Measurements from ENCODE around the gene VAV3.

The VAV3 gene

DNA sequence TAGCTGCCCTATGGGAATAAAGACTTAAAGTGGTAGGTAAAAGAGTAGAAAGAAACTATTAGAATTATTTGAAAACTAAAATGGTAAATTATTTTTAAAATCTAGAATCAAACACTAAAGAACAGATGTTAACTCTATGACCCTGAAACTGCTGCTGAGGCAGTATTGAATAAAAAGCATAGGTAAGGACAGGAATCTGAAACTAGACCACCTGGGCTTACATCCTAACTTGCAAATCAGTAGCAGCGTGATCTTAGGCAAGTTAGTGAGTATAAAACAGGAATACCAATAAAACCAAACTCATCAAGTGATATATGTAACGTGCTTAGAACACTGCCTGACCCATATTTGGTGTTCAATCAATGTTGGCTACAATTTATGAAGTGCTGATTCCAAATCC lies 257.9 kb downstream of the VAV3 start:
- no peak for TF ChIP-seq EZH2phosphoT487 (IDR thresholded peaks at IDR 0.05; ENCODE audit: borderline replicate concordance, low read length)
- TF ChIP-seq, protein P1, sequence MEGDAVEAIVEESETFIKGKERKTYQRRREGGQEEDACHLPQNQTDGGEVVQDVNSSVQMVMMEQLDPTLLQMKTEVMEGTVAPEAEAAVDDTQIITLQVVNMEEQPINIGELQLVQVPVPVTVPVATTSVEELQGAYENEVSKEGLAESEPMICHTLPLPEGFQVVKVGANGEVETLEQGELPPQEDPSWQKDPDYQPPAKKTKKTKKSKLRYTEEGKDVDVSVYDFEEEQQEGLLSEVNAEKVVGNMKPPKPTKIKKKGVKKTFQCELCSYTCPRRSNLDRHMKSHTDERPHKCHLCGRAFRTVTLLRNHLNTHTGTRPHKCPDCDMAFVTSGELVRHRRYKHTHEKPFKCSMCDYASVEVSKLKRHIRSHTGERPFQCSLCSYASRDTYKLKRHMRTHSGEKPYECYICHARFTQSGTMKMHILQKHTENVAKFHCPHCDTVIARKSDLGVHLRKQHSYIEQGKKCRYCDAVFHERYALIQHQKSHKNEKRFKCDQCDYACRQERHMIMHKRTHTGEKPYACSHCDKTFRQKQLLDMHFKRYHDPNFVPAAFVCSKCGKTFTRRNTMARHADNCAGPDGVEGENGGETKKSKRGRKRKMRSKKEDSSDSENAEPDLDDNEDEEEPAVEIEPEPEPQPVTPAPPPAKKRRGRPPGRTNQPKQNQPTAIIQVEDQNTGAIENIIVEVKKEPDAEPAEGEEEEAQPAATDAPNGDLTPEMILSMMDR (IDR thresholded peaks at IDR 0.05; ENCODE audit: low read depth, low read length, poor library complexity, severe bottlenecking) = no peak
- H3K79me2 ChIP-seq (ENCODE audit: control insufficient read depth, low read length) = no peaks in the 10 kb centered on the region
- no peaks in the 10 kb centered on the region for H3K4me1 ChIP-seq (ENCODE audit: control insufficient read depth, low read length)
- no peak overlapping the region for H3K4me2 ChIP-seq (ENCODE audit: low read length)
- H3K27me3 ChIP-seq (ENCODE audit: control insufficient read depth, low read length) = no peaks in the 10 kb centered on the region
- H3K36me3 ChIP-seq (ENCODE audit: control insufficient read depth, low read length) = no peaks in the 10 kb centered on the region
- no peak overlapping the region for H3K4me3 ChIP-seq (ENCODE audit: low read length)
- 0 out of 2 replicates have a peak, but pooled peaks cover 3% of the 10 kb centered on the region for H3K9me3 ChIP-seq (ENCODE audit: control insufficient read depth, insufficient read depth, low read length)
- no peaks in the 10 kb centered on the region for H4K20me1 ChIP-seq (ENCODE audit: control insufficient read depth, insufficient read depth, low read depth, low read length)
- H3K9me2 ChIP-seq (replicated peaks; ENCODE audit: control insufficient read depth, low read length) = no peaks in the 10 kb centered on the region
- H3K27ac ChIP-seq (ENCODE audit: low read depth, low read length) = no peak overlapping the region
- no peaks in the 10 kb centered on the region for H3F3A ChIP-seq (ENCODE audit: control insufficient read depth, insufficient read depth)

DNA sequence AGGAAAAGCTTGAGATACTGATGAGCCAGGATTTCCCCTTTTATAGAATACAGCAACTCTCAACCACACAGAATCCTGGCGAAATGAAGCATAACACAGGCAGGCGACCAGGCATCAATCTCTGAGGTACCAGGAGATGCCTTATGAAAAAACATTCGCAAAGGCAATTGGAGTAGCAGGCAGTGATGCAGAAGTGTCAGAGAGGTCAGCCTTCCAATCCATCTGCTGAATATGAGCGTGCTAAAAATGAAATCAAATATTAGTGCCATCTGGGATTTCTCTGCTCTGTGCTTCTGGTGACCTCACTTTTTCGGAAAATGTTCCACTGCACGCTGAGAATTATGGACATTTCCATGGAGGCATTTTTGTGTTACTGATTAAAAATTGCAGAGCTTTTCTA lies 258.8 kb downstream of the VAV3 start:
- H3K27me3 ChIP-seq (ENCODE audit: control insufficient read depth, low read length) = no peaks in the 10 kb centered on the region
- H3K4me2 ChIP-seq (ENCODE audit: low read length) = no peak overlapping the region
- H3K36me3 ChIP-seq (ENCODE audit: control insufficient read depth, low read length) = no peaks in the 10 kb centered on the region
- no peak for TF ChIP-seq EZH2phosphoT487 (IDR thresholded peaks at IDR 0.05; ENCODE audit: borderline replicate concordance, low read length)
- TF ChIP-seq, protein P1 (IDR thresholded peaks at IDR 0.05; ENCODE audit: low read depth, low read length, poor library complexity, severe bottlenecking) = no peak
- H3K9me3 ChIP-seq (ENCODE audit: control insufficient read depth, insufficient read depth, low read length) = 0 out of 2 replicates have a peak, but pooled peaks cover 2% of the 10 kb centered on the region
- no peaks in the 10 kb centered on the region for H3K79me2 ChIP-seq (ENCODE audit: control insufficient read depth, low read length)
- H3K4me1 ChIP-seq (ENCODE audit: control insufficient read depth, low read length) = no peaks in the 10 kb centered on the region
- no peak overlapping the region for H3K4me3 ChIP-seq (ENCODE audit: low read length)
- H3F3A ChIP-seq (ENCODE audit: control insufficient read depth, insufficient read depth) = no peaks in the 10 kb centered on the region
- H4K20me1 ChIP-seq (ENCODE audit: control insufficient read depth, insufficient read depth, low read depth, low read length) = no peaks in the 10 kb centered on the region
- H3K27ac ChIP-seq (ENCODE audit: low read depth, low read length) = no peak overlapping the region
- no peaks in the 10 kb centered on the region for H3K9me2 ChIP-seq (replicated peaks; ENCODE audit: control insufficient read depth, low read length)

DNA sequence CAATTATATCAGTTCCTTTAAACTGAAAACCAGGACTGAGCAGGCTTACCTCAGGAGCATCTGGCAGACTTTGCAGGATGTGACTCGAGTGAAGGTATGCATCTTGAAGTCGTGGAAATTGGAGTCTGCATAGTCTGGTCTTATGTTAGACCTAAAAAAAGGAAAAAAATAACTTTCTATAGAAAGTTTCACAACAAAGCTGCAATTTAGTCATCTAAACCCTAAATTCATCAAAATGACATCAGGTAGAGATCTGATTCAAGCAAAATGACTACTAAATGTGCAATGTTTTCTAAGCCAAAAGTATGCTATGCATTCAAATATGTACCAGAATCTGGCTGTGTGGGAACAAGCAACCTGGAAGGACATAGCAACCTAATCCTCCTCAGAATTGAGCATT lies 260.1 kb downstream of the VAV3 start:
- no peaks in the 10 kb centered on the region for H3K36me3 ChIP-seq (ENCODE audit: control insufficient read depth, low read length)
- TF ChIP-seq, protein P1 (IDR thresholded peaks at IDR 0.05; ENCODE audit: low read depth, low read length, poor library complexity, severe bottlenecking) = no peak
- no peak for TF ChIP-seq EZH2phosphoT487 (IDR thresholded peaks at IDR 0.05; ENCODE audit: borderline replicate concordance, low read length)
- H3K4me3 ChIP-seq (ENCODE audit: low read length) = no peak overlapping the region
- H3K9me2 ChIP-seq (replicated peaks; ENCODE audit: control insufficient read depth, low read length) = no peaks in the 10 kb centered on the region
- no peaks in the 10 kb centered on the region for H3K9me3 ChIP-seq (ENCODE audit: control insufficient read depth, insufficient read depth, low read length)
- no peak overlapping the region for H3K27ac ChIP-seq (ENCODE audit: low read depth, low read length)
- H3K79me2 ChIP-seq (ENCODE audit: control insufficient read depth, low read length) = no peaks in the 10 kb centered on the region
- H3K4me1 ChIP-seq (ENCODE audit: control insufficient read depth, low read length) = no peaks in the 10 kb centered on the region
- no peaks in the 10 kb centered on the region for H3F3A ChIP-seq (ENCODE audit: control insufficient read depth, insufficient read depth)
- H4K20me1 ChIP-seq (ENCODE audit: control insufficient read depth, insufficient read depth, low read depth, low read length) = no peaks in the 10 kb centered on the region
- no peak overlapping the region for H3K4me2 ChIP-seq (ENCODE audit: low read length)
- no peaks in the 10 kb centered on the region for H3K27me3 ChIP-seq (ENCODE audit: control insufficient read depth, low read length)
